VCaP (cell line): ENCODE data around the gene MRPL30.
"Not testable (repeated sequence)": the region's sequence is repeated elsewhere in the genome, so short reads cannot be mapped to it uniquely, and the experiment has no call there.

Experiments
- H3K27ac ChIP-seq: fragments of 450-650 bp; 2 replicates; pipeline ENCODE4 v1.5.1; 2017
- CTCF ChIP-seq: fragments of 450-650 bp; conservative IDR thresholded peaks from 2 replicates; pipeline ENCODE4 v1.5.1; 2017; ENCODE audit warnings: mild to moderate bottlenecking, moderate library complexity

Gene MRPL30

GRCh38 chr2:99217929-99218501, 37.0 kb downstream of the MRPL30 start:
- no peak for TF ChIP-seq CTCF
- H3K27ac ChIP-seq, result no peak overlapping the region

- H3K27ac ChIP-seq, result not testable (repeated sequence)
Measured at GRCh38 chr2:99233177-99233576, 52.2 kb downstream of the MRPL30 start.

- no peak for TF ChIP-seq CTCF
- H3K27ac ChIP-seq, result no peak overlapping the region
Measured at GRCh38 chr2:99238599-99238998, 57.6 kb downstream of the MRPL30 start.

- no peak for TF ChIP-seq CTCF
- no peak overlapping the region for H3K27ac ChIP-seq
Measured at GRCh38 chr2:99240431-99240830, 59.4 kb downstream of the MRPL30 start.

GRCh38 chr2:99242151-99242550, 61.2 kb downstream of the MRPL30 start:
- TF ChIP-seq CTCF, result no peak
- no peak overlapping the region for H3K27ac ChIP-seq
